Fibroblast of skin of left biceps (primary cell): ENCODE data around the gene CCHCR1.

Experiments used
- DNase-seq, 2 experiments: peaks; one replicate each; pipeline ENCODE4 v3.0.0-alpha.2; 2013; ENCODE audit warnings: low read depth in 2 of 2

Gene CCHCR1

DNA sequence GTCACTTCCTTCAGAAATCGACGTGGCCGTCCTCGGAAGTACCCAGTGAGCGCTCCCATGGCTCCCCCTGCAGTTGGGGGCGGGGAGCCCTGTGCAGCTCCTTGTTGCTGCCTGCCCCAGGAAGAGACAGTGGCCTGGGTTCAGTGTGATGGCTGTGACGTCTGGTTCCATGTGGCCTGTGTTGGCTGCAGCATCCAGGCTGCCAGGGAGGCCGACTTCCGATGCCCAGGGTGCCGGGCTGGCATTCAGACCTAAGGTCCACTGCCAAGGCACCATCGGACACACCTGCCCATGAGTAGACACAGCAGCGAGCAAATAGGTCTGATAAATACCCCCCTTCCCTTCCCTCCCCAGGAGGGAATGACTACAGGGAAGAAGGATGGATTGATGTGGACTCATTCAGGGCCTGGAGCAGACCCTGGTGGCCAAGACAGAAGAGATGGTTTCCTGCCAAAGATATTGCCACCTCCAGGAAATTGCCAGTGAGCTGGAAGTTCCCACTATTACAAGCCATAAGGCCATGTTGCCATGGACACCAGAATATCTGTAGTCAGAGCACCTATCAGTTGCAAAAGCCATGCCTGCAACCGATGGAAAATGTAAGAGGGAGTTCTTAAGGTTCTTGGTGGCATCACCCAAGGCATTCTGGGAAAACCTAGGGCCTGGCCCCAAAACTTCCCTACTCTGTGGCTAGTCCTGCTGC is 5.0 kb upstream of the CCHCR1 start:
- DNase-seq, result no peak

DNA sequence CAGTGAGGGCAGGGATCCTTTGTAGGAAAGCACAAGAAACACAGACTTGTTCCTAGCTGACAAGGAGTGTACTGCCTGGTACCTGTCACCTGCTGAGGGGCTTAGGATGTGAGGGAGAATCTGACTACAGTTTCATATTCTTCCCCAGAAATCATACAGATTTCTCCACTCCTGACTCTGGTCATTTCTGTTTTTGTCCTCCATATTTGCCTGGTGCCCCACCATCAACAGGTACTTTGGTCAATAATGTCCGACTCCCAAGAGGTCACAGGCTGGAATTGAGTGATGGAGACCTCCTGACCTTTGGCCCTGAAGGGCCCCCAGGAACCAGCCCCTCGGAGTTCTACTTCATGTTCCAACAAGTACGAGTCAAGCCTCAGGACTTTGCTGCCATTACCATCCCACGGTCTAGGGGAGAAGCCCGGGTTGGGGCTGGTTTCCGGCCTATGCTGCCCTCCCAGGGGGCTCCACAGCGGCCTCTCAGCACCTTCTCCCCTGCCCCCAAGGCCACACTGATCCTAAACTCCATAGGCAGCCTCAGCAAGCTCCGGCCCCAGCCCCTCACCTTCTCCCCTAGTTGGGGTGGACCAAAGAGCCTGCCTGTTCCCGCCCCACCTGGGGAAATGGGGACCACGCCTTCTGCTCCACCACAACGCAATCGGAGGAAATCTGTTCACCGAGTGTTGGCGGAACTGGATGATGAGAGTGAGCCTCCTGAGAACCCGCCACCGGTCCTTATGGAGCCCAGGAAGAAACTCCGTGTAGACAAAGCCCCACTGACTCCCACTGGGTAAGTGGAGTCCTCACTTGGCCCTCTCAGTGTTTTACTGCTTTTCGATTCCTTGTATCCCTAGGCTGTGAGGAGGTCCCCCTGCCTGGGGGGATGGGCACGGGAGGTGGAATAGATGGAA is 3.9 kb upstream of the CCHCR1 start:
- no peak for DNase-seq

DNA sequence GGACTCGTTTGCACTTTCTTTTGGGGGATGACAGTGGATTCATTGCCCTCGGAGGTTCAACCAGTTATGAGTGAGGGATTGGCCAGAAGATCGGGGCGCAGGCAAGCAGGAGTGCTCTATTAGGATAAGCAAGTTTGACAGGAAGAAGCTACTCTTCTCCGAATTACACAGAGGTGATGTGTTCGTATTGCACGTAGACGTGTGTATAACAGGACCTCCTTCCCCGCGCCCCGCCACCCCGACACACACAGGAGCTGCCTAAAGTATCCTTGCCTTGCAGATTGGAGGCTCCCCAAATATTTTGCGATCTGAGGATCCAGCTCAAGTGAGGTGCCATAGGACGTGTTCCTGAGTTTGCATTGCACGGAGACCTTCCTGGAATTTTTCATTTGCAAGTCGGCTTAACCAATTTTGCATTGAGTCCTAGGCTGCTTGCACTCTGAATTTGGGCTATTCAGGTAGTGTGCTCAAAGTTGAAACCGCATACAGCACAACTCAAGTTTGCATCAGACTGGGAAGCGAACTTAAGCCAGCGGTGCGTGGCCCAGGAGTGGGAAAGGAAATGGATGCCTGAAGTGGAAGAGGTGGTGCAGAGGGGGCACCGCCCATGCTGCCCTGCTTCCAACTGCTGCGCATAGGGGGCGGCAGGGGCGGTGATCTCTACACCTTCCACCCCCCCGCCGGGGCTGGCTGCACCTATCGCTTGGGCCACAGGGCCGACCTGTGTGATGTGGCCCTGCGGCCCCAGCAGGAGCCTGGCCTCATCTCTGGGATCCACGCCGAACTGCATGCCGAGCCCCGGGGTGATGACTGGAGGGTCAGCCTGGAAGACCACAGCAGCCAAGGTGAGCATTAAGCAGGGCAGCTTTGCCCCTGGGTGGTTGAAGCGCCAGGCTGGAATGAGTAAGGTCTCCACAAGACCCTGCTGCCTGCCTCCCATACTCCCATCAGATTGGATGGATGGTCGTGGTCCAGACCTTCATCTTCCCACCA is 1.6 kb upstream of the CCHCR1 start:
- no peak for DNase-seq

DNA sequence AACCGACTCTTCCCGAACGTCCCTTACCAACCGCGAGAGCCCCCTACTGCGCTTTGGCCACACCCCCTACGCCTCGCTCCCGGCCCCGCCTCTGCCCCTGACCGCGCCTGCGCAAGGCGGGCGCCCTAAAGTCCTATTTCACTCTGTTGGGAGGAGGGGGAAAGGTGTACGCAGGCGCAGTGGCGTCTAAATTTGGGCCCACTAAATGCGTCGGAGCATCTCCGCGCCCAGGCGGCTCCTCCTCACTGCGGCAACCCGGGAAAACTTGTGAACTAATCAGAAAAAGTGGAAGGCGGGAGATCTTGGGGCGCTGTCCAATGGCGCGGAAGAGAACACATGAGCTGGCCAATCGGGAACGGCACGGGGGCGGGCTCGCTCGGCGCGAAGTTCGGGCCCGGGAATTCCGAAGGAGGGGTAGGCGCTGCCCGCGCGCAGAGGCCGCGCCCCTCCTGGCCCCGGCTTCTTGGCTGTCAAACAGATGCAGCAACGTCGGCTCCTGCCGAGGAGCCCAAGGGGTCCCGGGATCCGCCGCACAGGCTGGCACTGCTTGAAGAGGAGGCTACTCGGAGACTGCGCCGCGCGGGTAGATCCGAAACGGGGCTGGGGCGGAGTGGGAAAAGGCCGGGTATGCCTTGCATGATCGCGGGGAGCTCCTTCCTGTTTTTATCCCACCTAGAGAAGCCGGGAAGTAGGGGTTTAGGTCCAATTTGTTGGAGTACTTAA is 699 bp upstream of the CCHCR1 start, which contains the start of gene TCF19:
Gene TCF19, plus strand, starts transcription at position 450 of the 723 bp plus-strand sequence. CDS start 881 bp downstream, outside the sequence.
- DNase-seq, result peak; percentile 98 to 99

DNA sequence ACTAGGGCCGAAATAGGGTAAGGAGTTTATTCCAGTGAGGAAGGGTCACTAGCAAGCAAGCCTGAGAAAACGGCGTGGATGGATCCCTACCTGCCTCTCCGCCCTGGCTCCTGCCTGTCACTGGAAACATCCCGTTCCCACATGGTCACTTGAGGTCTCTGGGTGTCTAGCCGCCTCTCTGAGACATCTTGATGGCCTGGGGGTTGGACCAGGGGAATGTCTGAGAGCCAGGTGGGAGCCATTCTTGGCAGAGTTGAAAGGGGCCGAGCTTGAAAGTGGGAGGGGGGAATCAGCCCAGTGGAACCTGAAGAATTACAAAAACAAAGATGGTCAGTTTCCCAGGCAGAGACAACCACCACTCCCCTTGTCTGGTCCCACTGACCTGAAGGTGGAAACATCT is 961 bp downstream of the CCHCR1 start:
- no peak for DNase-seq

DNA sequence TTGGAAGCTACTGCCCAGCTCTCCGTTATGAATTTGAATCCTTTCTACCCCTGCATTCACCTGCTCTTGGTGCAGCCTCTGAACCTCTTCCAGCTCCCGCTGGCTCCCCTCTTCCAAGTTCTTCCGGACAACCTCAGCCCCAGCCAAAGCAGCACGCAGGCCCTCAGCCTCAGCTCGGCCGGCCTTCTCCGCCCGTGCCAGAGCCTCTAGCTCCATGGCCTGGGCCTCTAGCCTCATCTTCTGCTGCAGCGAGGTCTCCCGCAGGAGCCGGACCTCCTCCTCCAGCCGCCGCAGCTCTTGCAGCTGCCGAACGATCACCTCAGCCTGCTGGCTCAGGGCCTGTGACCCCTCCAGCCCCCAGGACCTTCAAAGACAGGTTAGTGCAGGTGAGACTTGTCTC is 3.2 kb downstream of the CCHCR1 start:
- DNase-seq, result no peak

DNA sequence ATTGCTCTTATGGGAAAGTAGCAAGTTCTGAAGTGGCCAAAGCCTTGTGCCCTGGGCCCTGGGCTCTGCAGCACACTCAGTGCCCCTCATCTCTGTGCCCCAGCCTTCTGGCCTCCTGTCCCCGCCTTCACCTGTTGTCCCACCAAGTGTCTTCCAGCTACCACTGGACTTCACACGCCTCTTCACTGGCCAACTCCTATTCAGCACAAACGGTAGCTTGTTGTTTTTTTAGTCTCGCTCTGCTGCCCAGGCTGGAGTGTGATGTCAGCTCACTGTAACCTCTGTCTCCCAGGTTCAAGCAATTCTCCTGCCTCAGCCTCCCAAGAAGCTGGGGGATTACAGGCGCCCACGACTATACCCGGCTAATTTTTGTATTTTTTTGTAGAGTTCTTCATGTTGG is 4.8 kb downstream of the CCHCR1 start:
- no peak for DNase-seq

DNA sequence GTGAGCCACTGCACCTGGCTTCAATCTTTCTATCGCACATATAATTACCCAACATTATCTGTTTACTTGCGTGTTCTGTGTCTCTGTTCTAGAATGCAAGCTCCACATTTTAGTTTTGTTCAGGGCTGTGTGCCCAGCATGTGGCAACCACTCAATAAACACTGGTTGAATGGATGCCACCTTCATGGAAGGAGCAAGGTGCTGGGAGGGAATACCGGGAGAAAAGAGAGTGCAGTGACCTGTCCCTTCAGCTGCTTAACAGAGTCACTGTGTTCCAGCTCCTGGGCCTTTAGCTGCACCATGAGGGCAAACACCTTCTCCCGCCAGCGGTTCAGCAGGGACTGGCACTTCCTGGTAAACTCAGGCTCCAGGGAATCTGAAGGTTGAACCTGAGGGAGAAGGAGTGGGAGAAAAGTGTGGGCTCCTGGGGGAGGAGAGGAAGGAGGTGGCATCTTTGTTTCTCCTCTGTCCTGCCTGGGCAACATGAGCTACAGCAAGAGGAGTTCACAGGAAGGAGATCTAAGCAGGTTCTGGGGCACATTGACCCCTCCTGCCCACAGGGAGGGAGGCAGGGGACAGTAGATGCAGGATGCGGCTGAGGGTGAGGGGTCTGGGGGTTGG is 7.7 kb downstream of the CCHCR1 start:
- no peak for DNase-seq

DNA sequence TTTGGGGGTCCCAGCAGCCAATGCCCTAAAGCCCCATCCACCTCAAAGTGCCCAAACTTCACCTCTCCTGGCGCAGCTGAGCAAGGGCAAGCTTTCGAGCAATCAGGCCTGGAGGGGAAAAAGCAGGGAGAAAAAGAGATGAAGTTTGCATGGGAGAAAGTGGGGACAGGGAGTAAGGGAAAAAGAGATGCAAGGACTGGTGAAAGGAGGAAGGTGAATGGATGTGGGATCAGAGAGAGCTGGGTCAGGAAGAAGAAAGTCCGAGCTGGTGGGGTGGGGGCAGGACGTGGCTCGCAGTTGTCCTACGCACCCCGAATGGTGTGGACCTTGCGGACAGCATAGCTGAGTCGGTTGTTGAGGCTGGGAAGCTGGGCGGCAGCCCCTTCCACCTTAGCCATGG is 12.2 kb downstream of the CCHCR1 start:
- DNase-seq, result no peak

DNA sequence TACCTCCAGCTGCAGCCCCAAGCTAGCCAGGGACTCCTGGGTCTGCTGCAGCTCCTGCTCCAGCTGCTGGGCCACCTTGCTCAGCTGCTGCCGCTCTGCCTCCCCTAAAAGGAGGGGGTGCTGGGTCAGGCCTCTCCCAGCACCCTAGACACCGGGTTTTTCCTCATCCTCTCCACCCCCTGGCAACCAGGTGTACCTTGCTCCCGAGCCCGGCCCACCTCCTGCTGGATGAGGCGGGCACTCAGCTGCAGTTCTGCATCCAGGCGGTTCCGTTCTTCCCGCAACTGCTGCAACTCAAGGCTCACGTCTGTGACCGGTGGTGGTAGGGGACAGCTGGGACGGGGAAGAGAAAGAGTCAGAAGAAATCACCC is 12.6 kb downstream of the CCHCR1 start:
- DNase-seq, result no peak

DNA sequence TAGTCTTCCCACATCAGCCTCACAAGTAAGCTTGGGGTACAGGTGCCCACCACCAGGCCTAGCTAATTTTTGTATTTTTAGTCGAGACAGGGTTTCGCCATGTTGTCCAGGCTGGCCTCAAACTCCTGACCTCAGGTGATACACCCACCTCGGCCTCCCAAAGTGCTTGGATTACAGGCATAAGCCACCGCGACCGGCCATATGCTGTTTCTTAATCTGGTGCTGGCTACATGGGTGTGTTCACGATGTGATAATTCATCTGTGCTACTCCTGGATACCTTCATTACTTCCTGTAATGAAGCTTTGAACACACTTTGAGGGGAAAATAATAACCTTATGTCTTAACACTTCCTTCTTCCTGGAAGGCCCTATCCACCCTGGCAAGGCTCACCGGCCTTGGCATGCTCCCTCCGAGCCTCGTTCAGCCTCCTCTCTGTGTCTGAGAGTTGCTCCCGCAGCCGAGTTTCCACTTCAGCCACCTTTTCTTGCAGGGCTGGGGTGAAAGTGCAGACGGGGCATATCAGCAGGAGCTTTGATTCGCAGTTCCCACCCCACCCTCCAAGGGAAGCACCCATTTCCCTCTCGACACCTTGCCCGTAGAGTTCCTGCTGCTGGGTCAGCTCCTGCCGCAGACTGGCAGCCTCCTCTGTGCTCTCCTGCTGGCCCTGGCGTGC is 13.2 kb downstream of the CCHCR1 start:
- DNase-seq, result no peak

DNA sequence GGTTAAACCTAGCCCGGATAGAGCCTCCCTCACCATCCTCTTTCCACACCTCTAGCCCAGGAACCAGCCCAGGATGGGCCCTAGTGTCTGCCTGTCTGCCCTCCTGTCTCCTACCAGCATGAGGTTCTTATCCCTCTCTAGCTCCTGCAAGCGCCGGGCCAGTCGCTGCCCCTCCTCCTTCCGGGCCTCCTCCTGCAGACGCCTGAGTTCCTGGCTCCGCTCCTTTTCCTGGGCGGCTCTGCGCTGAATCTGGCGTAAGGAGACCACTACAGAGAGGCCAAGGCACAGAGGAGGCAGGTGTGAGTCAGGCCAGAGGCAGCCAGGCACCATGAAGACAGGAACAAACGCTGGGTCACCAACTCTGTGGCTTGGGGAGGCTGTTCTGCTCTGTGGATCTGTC is 14.5 kb downstream of the CCHCR1 start:
- no peak for DNase-seq

DNA sequence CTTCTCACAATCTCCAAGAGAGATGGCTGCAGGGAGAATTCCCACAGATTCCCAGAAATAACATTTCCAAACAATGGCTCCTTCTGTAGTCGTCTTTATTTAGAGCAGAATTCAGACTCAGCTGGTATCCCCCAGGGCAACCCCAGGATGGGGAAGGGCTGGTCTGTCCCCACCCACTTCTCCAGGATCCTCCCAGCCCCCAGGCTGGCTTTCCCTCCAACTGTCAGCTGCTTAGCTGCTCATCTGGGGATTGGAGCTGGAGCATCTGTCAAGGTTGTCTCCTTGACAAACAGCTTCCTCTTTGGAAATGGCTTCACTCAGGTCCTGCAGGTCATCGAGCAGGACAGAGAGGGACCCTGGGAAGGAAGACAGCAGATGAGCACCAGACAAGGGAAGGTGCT is 15.2 kb downstream of the CCHCR1 start:
- no peak for DNase-seq

DNA sequence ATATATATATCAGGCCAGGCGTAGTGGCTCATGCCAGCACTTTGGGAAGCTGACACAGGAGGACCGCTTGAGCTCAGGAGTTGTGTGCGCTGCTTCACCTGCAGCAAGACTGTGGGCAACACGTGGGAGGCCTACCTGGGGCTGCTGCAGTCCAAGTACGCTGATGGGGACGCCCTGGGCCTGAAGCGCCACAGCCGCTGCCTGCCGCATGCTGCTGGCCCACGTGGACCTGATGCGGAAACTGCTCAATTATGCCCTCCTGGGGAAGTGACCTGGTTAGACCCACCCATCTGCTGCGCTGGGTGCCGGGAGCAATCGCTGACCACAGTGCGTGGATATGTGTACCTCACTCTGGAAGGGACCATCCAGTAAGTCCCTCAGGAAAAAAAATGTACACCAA is 17.0 kb downstream of the CCHCR1 start:
- DNase-seq, result no peak

DNA sequence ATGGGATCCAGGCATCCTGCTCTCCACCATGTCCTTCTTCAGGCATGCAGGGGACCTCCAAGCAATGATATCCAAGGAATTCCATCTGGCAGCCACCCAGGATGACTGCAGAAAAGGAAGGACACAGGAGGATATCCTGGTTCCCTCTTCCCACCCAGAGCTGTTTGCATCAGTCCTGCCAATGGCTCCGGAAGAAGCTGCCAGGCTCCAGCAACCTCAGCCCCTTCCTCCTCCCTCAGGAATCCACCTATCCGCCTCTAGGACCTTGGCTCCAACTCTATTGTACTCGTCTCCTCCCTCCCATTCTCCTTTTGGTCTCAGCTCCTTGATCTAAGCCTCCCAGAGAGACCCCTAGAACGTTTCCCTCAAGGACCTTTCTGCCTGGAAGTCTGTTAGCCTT is 18.0 kb downstream of the CCHCR1 start:
- peak; percentile 58 to 60 for DNase-seq

DNA sequence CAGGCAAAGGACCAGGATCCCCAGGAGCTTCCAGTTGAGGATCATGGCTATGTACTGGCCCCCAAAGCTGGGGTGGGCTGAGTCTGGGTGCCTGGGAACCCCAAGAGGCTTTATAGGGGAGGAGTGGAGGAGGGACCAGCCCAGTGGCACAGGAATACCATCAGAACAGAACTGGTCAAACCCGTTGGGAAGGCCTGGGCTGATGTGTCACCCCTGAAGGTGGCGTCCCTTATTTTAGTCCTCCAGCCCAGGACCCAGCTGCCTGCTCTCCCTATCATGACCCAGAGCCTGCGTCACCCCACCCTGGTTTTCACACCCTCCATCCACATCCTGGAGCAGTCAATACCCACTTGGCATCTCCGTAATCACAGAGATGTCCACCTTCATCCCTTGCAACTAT is 18.6 kb downstream of the CCHCR1 start, which contains the start of gene PSORS1C2:
Gene PSORS1C2, minus strand, starts transcription at position 85 of the 400 bp plus-strand sequence. Its CDS starts 40 bp downstream, at position 45.
- DNase-seq, result no peak

DNA sequence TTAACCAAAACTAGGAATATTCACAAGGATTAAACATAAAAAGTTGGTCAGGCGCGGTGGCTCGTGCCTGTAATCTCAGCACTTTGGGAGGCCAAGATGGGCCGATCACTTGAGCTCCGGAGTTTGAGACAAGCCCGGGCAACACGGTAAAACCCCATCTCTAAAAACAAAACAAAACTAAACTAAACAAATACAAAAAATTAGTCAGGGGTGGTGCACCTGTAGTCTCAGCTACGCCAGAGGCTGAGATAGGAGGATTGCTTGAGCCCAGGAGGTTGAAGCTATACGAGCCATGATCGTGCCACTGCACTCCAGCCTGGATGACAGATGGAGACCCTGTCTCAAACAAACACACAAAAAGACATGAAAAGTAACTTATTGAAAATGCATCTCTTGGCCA is 21.9 kb downstream of the CCHCR1 start:
- no peak for DNase-seq

DNA sequence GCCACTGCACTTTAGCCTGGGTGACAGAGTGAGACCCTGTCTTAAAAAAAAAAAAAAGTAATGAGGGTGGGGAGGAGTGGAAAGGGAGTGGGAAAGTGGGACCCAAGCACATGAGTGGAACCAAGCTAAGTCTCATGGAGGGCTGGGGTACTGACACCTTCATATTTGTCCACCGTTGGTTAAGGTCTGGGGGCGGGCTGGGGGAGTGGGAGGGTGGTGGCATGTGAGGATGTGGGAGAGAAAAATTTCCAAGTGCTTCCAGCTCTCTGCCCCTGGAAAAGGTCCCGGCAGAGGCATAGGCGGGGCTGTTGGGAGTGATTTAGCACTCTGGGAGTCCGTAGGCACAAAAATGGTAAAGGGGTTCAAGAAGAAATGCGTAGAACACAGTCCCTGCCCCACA is 24.8 kb downstream of the CCHCR1 start:
- no peak for DNase-seq

DNA sequence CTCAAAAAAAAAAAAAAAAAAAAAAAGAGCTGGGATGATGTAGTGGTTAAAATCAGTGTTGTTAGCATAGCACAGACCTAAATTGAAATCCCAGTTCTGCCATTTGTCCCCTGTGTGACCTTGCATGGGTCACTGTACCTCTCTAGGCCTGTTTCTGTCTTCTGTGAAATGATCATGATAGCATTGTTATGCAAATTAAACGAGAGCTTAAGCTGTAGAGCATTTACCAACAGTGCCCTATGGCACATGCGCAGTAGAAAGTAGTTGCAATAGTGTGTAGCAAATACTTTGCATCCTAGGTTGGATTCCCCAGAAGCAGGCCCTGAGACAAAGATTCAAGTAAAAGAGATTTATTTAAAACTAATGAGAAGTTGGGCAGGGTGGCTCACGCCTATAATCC is 26.0 kb downstream of the CCHCR1 start:
- DNase-seq, result no peak

DNA sequence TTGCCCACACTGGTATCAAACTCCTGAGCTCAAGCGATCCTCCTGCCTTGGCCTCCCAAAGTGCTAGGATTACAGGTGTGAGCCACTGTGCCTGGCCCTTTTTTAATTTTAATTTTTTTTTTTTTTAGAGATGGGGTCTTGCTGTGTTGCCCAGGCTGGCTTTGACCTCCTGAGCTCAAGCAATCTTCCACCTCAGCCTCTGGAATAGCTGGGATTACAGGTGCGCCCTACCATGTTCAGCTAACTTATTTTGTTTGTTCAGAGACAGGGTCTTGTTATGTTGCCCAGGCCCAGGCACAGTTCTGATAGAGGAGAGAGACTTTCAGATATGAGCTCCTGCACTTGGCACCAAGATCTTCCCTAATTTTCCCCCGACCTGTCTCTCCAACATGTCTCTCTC is 26.9 kb downstream of the CCHCR1 start:
- no peak for DNase-seq
